Ovary (tissue), 9 donors: ENCODE data around the gene THSD4. TPM values are rescaled to one million over a fixed set of nuclear protein-coding genes. Genes with fewer than 3 reads are reported as not detected.

Experiments
- DNase-seq, 5 donors: peaks; one replicate each; pipeline ENCODE4 v3.0.0-alpha.2; 2019 to 2020
- H3K27ac ChIP-seq, 2 donors: fragments of 200-600 bp; one replicate each; pipeline versions ENCODE4 v1.5.1 to v1.8.0; 2019 to 2022
- H3K27me3 ChIP-seq: fragments of 200-600 bp; one replicate; pipeline ENCODE4 v1.8.0; 2022
- H3K36me3 ChIP-seq: fragments of 200-600 bp; sonication (generic); one replicate; pipeline ENCODE4 v1.5.1; 2019
- H3K4me1 ChIP-seq: one replicate; pipeline ENCODE4 v1.8.1; 2013; ENCODE audit warnings: mild to moderate bottlenecking, moderate library complexity; ENCODE audit not compliant: insufficient read depth
- H3K4me3 ChIP-seq: fragments of 200-600 bp; sonication (generic); one replicate; pipeline ENCODE4 v1.5.1; 2017
- H3K9me3 ChIP-seq, 2 donors: fragments of 200-600 bp in 1 of 2; sonication (generic) in 1 of 2; one replicate each; pipeline versions ENCODE4 v1.5.1 to v1.8.1; 2013 to 2019; ENCODE audit warnings: mild to moderate bottlenecking in 1 of 2, moderate library complexity in 1 of 2
- EP300 ChIP-seq: sonication (generic); formaldehyde crosslinking; IDR thresholded peaks from one replicate; pipeline ENCODE4 v1.6.1; 2017; ENCODE audit warnings: antibody characterized with exemption
- POLR2A ChIP-seq: fragments of 450-650 bp; IDR thresholded peaks from one replicate; pipeline ENCODE4 v1.6.1; 2017; ENCODE audit warnings: antibody characterized with exemption, mild to moderate bottlenecking, moderate library complexity
- WGBS, 3 donors: extraction: QIAGEN DNeasy Blood & Tissue Kit in 1 of 3; methylation state at CpG; one replicate each; pipeline versions ENCODE4 v1.1.5 to v1.1.7; 2013 to 2017; 5-methylcytosine and 5-hydroxymethylcytosine counted together
- intact Hi-C, 4 donors: fragments of 100-400 bp; cut with DNase I; formaldehyde crosslinking; loops; one replicate each; pipeline versions ENCODE4 v1.11.0 to v1.15.1; 2022 to 2023
- polyA plus RNA-seq, 2 donors: library from polyadenylated mRNA; stranded (reverse); fragments of 200-250 nt in 1 of 2; fragments of 350-450 nt in 1 of 2; fragmentation: Illumina TruSeq in 1 of 2; extraction: RNeasy Lipid Tissue Mini Kit (QIAGEN cat#74804) in 1 of 2; gene quantifications; one replicate each; pipeline ENCODE4 v1.2.3, GENCODE V29; 2013 to 2014
- total RNA-seq, 7 donors: library from RNA; depleted of rRNA in 2 of 7; stranded (reverse); fragments of >200 nt in 2 of 7; fragmentation: NEBNext Ultra II Directional in 3 of 7; extraction: Animal tissue kit (Norgen Biotek cat#: 25700) in 3 of 7; gene quantifications; one replicate each; pipeline versions ENCODE4 v1.1.0 to v1.2.4, GENCODE V29; 2016 to 2023
- TF ChIP-seq, protein P1 (sequence below), 3 donors: fragments of 450-650 bp in 2 of 3; fragments of 200-600 bp in 1 of 3; IDR thresholded peaks; one replicate each; pipeline versions ENCODE4 v1.5.1 to v1.8.0; 2016 to 2022; ENCODE audit warnings: antibody characterized with exemption in 3 of 3, mild to moderate bottlenecking in 1 of 3
- donor health status: DM: no; HTN: no; CAD: no; lungs with moderate emphysema.
- donor health status: DM: no; HTN: no; CAD: no.
- donor health status: Bipolar disorder and iron deficiency.
- donor health status: DM: yes; HTN: yes; CAD: no.
- donor health status: DM: no; HTN: no; CAD: no.
- donor health status: DM: yes; HTN: yes; CAD: no.

Gene THSD4
- total and polyA plus RNA-seq, 9 donors, result 3.2 to 53.4 (median 13.5) TPM

- H3K9me3 ChIP-seq, result no peaks in the 10 kb centered on the region
- TF ChIP-seq POLR2A, result no peak
- TF ChIP-seq, protein P1, sequence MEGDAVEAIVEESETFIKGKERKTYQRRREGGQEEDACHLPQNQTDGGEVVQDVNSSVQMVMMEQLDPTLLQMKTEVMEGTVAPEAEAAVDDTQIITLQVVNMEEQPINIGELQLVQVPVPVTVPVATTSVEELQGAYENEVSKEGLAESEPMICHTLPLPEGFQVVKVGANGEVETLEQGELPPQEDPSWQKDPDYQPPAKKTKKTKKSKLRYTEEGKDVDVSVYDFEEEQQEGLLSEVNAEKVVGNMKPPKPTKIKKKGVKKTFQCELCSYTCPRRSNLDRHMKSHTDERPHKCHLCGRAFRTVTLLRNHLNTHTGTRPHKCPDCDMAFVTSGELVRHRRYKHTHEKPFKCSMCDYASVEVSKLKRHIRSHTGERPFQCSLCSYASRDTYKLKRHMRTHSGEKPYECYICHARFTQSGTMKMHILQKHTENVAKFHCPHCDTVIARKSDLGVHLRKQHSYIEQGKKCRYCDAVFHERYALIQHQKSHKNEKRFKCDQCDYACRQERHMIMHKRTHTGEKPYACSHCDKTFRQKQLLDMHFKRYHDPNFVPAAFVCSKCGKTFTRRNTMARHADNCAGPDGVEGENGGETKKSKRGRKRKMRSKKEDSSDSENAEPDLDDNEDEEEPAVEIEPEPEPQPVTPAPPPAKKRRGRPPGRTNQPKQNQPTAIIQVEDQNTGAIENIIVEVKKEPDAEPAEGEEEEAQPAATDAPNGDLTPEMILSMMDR (IDR thresholded peaks at IDR 0.05), result no peak
- no peak for TF ChIP-seq EP300
- DNase-seq, result no peak
- no peaks in the 10 kb centered on the region for H3K27me3 ChIP-seq
- H3K4me3 ChIP-seq, result no peak overlapping the region
- intact Hi-C loops, result no loop called here
- H3K36me3 ChIP-seq, result no peaks in the 10 kb centered on the region
- no peaks in the 10 kb centered on the region for H3K4me1 ChIP-seq
- 90 to 97% (median 91%) methylated on average over 4 of the region's 4 CpGs for WGBS, 3 donors
- H3K27ac ChIP-seq, result no peak overlapping the region
Measured at GRCh38 chr15:71484080-71484479, 368.8 kb downstream of the THSD4 start.

DNA sequence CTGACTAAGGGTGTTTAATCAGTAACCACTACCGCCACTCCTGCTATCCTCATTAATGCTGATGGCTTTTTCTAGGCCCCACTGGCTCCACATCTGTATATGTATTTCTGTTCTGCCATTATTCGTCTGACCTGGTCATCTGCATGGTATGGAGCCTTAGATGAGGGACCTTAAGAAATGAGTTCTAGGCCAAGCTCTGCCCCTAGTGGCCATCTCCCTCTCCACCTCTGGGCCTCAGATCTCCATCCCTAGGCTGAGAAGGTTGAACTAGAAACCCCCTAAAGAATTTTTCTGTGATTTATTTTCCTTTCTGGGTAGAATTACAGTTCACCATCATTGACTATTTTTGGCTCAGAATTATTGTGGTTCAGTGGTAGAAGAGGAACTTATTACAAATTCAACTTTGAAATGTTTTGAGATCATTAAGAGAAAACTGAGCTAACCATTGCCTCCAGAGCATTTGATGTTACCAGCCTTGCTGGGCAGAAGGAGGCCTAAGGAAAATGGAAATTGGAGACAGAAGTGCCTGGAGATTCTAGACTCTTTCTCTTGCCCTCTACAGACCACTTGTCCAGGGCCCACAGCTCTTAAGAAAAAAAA, 369.9 kb downstream of the THSD4 start:
- Histone ChIP-seq H3K9me3 (no peaks in the 10 kb centered on the region), H3K27ac (no peak overlapping the region), H3K27me3 (no peaks in the 10 kb centered on the region), H3K4me3 (no peak overlapping the region), H3K4me1 (no peaks in the 10 kb centered on the region), H3K36me3 (no peaks in the 10 kb centered on the region)
- DNase-seq, result no peak
- intact Hi-C loops, result no loop called here
- no peak for TF ChIP-seq EP300
- TF ChIP-seq, protein P1 (IDR thresholded peaks at IDR 0.05), result no peak
- 94 to 96% (median 95%) methylated on average over 2 of the region's 2 CpGs for WGBS, 3 donors

DNA sequence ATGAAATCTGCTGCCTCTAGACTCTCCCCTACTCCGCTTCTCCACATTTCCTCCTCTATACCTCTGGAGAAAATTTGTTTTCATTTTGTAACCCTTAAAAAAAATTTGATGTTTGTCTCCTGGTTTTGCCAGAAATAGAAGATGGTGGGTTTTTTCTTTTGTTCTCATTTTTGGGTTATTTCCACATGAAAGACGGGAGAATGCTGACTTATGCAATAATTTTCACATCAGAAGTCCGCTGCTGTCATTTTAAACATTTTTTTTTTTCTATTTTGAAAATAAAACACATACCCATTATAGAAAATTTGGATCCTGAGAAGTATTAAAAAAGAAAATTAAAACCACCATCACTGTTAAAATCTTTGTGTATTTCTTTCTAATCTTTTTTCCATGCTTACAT, 374.3 kb downstream of the THSD4 start:
- H3K36me3 ChIP-seq, result no peaks in the 10 kb centered on the region
- no peaks in the 10 kb centered on the region for H3K9me3 ChIP-seq
- TF ChIP-seq EP300, result no peak
- TF ChIP-seq, protein P1 (IDR thresholded peaks at IDR 0.05), result no peak
- no peak for TF ChIP-seq POLR2A
- DNase-seq, result no peak
- no peaks in the 10 kb centered on the region for H3K4me1 ChIP-seq
- H3K4me3 ChIP-seq, result no peak overlapping the region
- H3K27me3 ChIP-seq, result no peaks in the 10 kb centered on the region
- no peak overlapping the region for H3K27ac ChIP-seq
- WGBS, 3 donors, result 79 to 87% (median 81%) methylated on average over 3 of the region's 3 CpGs
- intact Hi-C loops, result no loop called here

DNA sequence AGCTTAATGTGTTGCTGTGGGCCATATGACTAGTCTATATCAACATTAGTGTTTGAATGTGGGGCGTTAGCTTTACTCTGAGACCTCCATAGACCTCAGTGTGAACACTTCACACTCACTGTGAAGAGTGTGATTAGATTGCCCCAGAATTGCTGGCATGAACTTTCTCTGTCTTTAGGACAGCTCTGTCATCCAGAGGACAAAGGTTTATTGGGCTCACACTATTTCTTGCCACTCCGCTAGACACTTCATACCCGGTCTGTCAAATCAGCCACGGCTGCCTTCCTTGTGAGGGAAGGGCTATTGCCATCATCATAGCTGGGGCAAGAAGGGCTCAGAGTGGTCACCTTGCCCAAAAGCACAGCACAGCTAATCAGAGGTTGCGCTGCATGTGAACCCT, 378.3 kb downstream of the THSD4 start:
- DNase-seq, result no peak
- H3K9me3 ChIP-seq, result no peaks in the 10 kb centered on the region
- intact Hi-C loops, result no loop called here
- no peak overlapping the region for H3K4me3 ChIP-seq
- H3K36me3 ChIP-seq, result no peaks in the 10 kb centered on the region
- no peaks in the 10 kb centered on the region for H3K27me3 ChIP-seq
- H3K27ac ChIP-seq, result no peak overlapping the region
- H3K4me1 ChIP-seq, result no peaks in the 10 kb centered on the region
- 88 to 91% (median 88%) methylated on average over 5 of the region's 5 CpGs for WGBS, 3 donors
- TF ChIP-seq EP300, result no peak
- no peak for TF ChIP-seq POLR2A
- TF ChIP-seq, protein P1 (IDR thresholded peaks at IDR 0.05), result no peak
